Hepatocyte (in vitro differentiated cells): ENCODE data around the gene ZC3H13.

Experiments
- EZH2 ChIP-seq: fragments of 200-600 bp; sonication (generic); IDR thresholded peaks from 2 replicates; pipeline ENCODE4 v1.6.1; 2016; ENCODE audit warnings: antibody characterized with exemption, mild to moderate bottlenecking, borderline replicate concordance
- EZH2phosphoT487 ChIP-seq: fragments of 200-600 bp; sonication (generic); IDR thresholded peaks from one replicate; pipeline ENCODE4 v1.6.1; 2018; ENCODE audit warnings: antibody characterized with exemption, mild to moderate bottlenecking, low read depth, moderate library complexity; ENCODE audit not compliant: unreplicated experiment, severe bottlenecking
- TF ChIP-seq, protein P1 (sequence below): fragments of 200-600 bp; sonication (generic); IDR thresholded peaks from 2 replicates; pipeline ENCODE4 v1.5.1; 2016; ENCODE audit warnings: antibody characterized with exemption, mild to moderate bottlenecking; ENCODE audit not compliant: poor library complexity

DNA sequence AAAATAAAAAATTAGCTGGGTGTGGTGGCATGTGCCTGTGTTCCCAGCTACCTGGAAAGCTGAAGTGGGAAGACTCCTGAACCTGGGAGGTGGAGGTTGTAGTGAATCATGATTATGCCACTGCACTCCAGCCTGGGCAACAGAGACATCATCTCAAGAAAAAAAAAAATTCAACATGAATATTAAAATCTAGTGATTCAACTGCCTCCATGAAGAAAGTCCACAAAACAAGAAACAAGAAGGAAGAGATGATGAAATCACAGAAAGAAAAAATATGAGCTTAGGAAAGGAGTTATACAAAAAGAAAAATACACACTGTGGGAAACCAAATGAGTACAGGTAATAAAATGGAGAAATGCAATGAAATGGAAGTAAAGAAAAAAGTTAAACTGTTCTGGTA, 101.4 kb downstream of the ZC3H13 start:
- TF ChIP-seq EZH2 (no peak), EZH2phosphoT487 (no peak)
- TF ChIP-seq, protein P1, sequence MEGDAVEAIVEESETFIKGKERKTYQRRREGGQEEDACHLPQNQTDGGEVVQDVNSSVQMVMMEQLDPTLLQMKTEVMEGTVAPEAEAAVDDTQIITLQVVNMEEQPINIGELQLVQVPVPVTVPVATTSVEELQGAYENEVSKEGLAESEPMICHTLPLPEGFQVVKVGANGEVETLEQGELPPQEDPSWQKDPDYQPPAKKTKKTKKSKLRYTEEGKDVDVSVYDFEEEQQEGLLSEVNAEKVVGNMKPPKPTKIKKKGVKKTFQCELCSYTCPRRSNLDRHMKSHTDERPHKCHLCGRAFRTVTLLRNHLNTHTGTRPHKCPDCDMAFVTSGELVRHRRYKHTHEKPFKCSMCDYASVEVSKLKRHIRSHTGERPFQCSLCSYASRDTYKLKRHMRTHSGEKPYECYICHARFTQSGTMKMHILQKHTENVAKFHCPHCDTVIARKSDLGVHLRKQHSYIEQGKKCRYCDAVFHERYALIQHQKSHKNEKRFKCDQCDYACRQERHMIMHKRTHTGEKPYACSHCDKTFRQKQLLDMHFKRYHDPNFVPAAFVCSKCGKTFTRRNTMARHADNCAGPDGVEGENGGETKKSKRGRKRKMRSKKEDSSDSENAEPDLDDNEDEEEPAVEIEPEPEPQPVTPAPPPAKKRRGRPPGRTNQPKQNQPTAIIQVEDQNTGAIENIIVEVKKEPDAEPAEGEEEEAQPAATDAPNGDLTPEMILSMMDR, result no peak
